ENCODE data around the gene HERPUD2.
"Not testable (repeated sequence)": the region's sequence is repeated elsewhere in the genome, so short reads cannot be mapped to it uniquely, and the experiment has no call there.

The HERPUD2 gene

DNA sequence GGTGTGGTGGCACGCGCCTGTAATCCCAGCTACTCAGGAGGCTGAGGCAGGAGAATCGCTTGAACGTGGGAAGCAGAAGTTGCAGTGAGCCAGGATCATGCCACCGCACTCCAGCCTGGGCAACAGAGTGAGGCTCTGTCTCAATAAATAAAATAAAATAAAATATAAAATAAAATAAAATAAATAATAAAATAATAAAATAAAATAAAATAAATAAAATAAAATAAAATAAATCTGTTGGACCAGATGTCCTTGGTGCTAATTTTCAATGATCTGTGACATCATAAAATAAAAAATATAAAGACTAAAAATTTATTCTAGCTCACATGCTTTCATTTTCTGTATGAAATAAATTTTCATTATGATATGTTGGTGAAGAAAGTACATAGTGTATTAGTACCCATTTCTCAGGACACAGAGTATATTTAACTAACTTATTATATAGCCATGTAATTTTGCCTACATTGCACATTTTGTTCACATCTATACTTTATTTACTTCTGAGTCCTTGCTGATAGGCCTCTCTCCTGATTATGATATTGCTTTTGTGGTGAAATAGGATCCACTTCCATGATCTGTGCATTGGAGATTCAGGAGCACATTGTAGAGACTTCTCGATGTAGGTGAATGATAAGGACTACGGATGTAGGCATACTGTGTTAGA lies 17.8 kb upstream of the HERPUD2 start:
- Histone ChIP-seq H3K4me3 (ENCODE audit: low read length) (no peak overlapping the region), H3K9ac (ENCODE audit: low read length) (no peak overlapping the region), H3K36me3 (ENCODE audit: control insufficient read depth, low read depth, low read length) (no peaks in the 10 kb centered on the region), H3K9me3 (ENCODE audit: control insufficient read depth, low read depth, low read length) (no peaks in the 10 kb centered on the region), H3K27me3 (ENCODE audit: control insufficient read depth, insufficient read depth, low read length) (no peaks in the 10 kb centered on the region), H3K4me1 (ENCODE audit: control insufficient read depth, low read depth, low read length) (no peaks in the 10 kb centered on the region), H3K27ac (ENCODE audit: low read length) (no peak overlapping the region)

DNA sequence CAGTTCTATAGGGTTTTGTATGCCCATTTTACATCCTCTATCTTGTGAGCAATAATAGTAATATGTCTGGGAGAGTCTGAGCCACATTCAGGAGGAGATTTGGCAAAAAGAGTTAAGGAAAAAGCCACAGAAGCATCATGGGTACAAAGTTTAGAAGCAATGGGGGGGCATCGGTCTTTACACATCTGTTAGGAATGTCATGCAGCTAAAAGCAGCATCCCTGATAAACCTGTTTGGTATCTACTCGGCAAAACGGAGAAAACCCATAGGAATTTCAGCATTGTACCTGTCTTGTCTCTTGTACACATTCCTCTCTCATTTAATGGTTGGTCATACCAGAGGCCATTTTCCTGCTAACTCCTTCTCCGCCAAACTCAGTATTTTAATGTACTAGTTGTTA lies 12.5 kb upstream of the HERPUD2 start:
- Histone ChIP-seq H3K36me3 (ENCODE audit: control insufficient read depth, low read depth, low read length) (no peaks in the 10 kb centered on the region), H3K9me3 (ENCODE audit: control insufficient read depth, low read depth, low read length) (no peaks in the 10 kb centered on the region), H3K4me3 (ENCODE audit: low read length) (no peak overlapping the region), H3K27me3 (ENCODE audit: control insufficient read depth, insufficient read depth, low read length) (no peaks in the 10 kb centered on the region), H3K27ac (ENCODE audit: low read length) (no peak overlapping the region), H3K4me1 (ENCODE audit: control insufficient read depth, low read depth, low read length) (no peaks in the 10 kb centered on the region), H3K9ac (ENCODE audit: low read length) (no peak overlapping the region)

DNA sequence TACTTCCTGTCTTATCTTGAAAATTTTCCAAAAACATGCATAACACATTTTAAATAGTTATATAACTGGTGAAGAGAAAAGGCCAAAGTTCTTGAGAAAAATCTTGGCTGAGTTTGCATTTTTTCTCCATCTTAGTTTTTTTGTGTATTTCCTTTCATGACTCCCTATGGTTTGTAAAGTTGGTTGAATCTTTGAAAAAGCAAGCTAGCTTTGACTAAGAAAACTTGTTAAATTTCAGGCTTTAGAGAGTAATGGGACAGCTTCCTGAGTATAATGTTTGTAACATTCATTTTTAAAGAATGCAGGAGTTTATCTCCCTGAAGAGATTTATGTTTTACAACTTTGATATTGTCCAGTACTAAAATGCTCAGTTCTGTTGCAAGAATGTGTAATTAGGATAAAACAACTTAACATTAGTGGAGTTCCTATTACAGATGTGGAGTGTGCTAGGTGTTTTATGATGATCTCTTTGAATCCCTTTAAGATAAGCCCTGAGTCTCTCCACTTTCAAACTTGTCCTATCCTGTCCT lies 11.1 kb upstream of the HERPUD2 start:
- Histone ChIP-seq H3K27me3 (ENCODE audit: control insufficient read depth, insufficient read depth, low read length) (no peaks in the 10 kb centered on the region), H3K4me3 (ENCODE audit: low read length) (no peak overlapping the region), H3K9ac (ENCODE audit: low read length) (no peak overlapping the region), H3K27ac (ENCODE audit: low read length) (no peak overlapping the region), H3K36me3 (ENCODE audit: control insufficient read depth, low read depth, low read length) (no peaks in the 10 kb centered on the region), H3K4me1 (ENCODE audit: control insufficient read depth, low read depth, low read length) (no peaks in the 10 kb centered on the region), H3K9me3 (ENCODE audit: control insufficient read depth, low read depth, low read length) (no peaks in the 10 kb centered on the region)

DNA sequence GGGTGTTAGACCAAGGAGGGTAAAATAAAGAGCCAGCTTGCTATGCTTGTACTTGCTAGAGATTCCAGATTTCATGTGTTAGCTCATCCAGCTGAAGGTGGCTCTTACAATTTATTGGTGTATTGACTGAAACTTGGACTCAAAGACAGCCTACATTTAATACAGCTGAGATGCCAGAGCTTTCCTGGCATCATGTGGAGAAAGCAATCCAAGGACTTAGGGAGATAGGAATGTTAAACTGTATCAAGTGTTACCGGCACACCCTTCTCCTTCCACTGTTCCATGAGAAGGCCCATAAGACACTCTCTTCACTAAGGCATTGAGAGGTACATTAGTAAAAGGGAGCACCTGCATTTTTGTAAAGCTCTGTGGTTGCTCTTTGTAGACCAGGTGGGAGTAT lies 9.3 kb upstream of the HERPUD2 start:
- H3K4me1 ChIP-seq (ENCODE audit: control insufficient read depth, low read depth, low read length): no peaks in the 10 kb centered on the region
- H3K9ac ChIP-seq (ENCODE audit: low read length): no peak overlapping the region
- no peaks in the 10 kb centered on the region for H3K36me3 ChIP-seq (ENCODE audit: control insufficient read depth, low read depth, low read length)
- H3K9me3 ChIP-seq (ENCODE audit: control insufficient read depth, low read depth, low read length): no peaks in the 10 kb centered on the region
- H3K4me3 ChIP-seq (ENCODE audit: low read length): no peak overlapping the region
- H3K27me3 ChIP-seq (ENCODE audit: control insufficient read depth, insufficient read depth, low read length): no peaks in the 10 kb centered on the region
- no peak overlapping the region for H3K27ac ChIP-seq (ENCODE audit: low read length)

DNA sequence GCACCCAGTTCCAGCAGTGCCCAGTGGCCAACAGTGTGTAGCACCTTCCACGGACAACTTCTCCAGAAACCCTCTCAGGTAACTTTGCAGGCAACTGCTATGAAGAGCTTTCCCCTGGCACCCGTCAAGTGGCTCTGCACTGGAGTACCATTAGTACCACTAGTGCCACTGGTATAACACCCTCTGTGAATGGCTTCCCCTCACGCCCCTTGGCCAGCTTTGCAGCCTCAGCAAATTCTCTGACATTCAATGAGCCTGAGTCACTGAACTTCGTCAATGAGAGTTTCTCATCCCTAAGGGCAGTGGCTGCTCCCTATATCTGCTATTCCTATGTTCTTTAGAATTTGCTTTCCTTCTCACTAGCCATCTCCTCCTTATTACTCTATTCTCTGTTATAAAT lies 7.6 kb upstream of the HERPUD2 start:
- no peaks in the 10 kb centered on the region for H3K27me3 ChIP-seq (ENCODE audit: control insufficient read depth, insufficient read depth, low read length)
- H3K9ac ChIP-seq (ENCODE audit: low read length): no peak overlapping the region
- no peaks in the 10 kb centered on the region for H3K4me1 ChIP-seq (ENCODE audit: control insufficient read depth, low read depth, low read length)
- no peaks in the 10 kb centered on the region for H3K36me3 ChIP-seq (ENCODE audit: control insufficient read depth, low read depth, low read length)
- H3K9me3 ChIP-seq (ENCODE audit: control insufficient read depth, low read depth, low read length): no peaks in the 10 kb centered on the region
- no peak overlapping the region for H3K4me3 ChIP-seq (ENCODE audit: low read length)
- no peak overlapping the region for H3K27ac ChIP-seq (ENCODE audit: low read length)

- Histone ChIP-seq H3K4me3 (ENCODE audit: low read length) (no peak overlapping the region), H3K9me3 (ENCODE audit: control insufficient read depth, low read depth, low read length) (no peaks in the 10 kb centered on the region), H3K27me3 (ENCODE audit: control insufficient read depth, insufficient read depth, low read length) (no peaks in the 10 kb centered on the region), H3K27ac (ENCODE audit: low read length) (no peak overlapping the region), H3K9ac (ENCODE audit: low read length) (no peak overlapping the region), H3K36me3 (ENCODE audit: control insufficient read depth, low read depth, low read length) (no peaks in the 10 kb centered on the region), H3K4me1 (ENCODE audit: control insufficient read depth, low read depth, low read length) (no peaks in the 10 kb centered on the region)
Measured at GRCh38 chr7:35701287-35701900, 6.5 kb upstream of the HERPUD2 start.

GRCh38 chr7:35700865-35701264 lies 5.9 kb upstream of the HERPUD2 start:
- Histone ChIP-seq H3K9me3 (ENCODE audit: control insufficient read depth, low read depth, low read length) (no peaks in the 10 kb centered on the region), H3K27ac (ENCODE audit: low read length) (no peak overlapping the region), H3K4me3 (ENCODE audit: low read length) (no peak overlapping the region), H3K27me3 (ENCODE audit: control insufficient read depth, insufficient read depth, low read length) (no peaks in the 10 kb centered on the region), H3K4me1 (ENCODE audit: control insufficient read depth, low read depth, low read length) (peaks cover 2% of the 10 kb centered on the region), H3K36me3 (ENCODE audit: control insufficient read depth, low read depth, low read length) (no peaks in the 10 kb centered on the region), H3K9ac (ENCODE audit: low read length) (no peak overlapping the region)

GRCh38 chr7:35700333-35700732 lies 5.4 kb upstream of the HERPUD2 start:
- Histone ChIP-seq H3K9ac (ENCODE audit: low read length) (no peak overlapping the region), H3K9me3 (ENCODE audit: control insufficient read depth, low read depth, low read length) (no peaks in the 10 kb centered on the region), H3K27ac (ENCODE audit: low read length) (no peak overlapping the region), H3K36me3 (ENCODE audit: control insufficient read depth, low read depth, low read length) (no peaks in the 10 kb centered on the region), H3K27me3 (ENCODE audit: control insufficient read depth, insufficient read depth, low read length) (no peaks in the 10 kb centered on the region), H3K4me1 (ENCODE audit: control insufficient read depth, low read depth, low read length) (peaks cover 7% of the 10 kb centered on the region), H3K4me3 (ENCODE audit: low read length) (no peak overlapping the region)

GRCh38 chr7:35699796-35700305 lies 4.9 kb upstream of the HERPUD2 start:
- no peaks in the 10 kb centered on the region for H3K27me3 ChIP-seq (ENCODE audit: control insufficient read depth, insufficient read depth, low read length)
- no peak overlapping the region for H3K27ac ChIP-seq (ENCODE audit: low read length)
- H3K9ac ChIP-seq (ENCODE audit: low read length): no peak overlapping the region
- H3K36me3 ChIP-seq (ENCODE audit: control insufficient read depth, low read depth, low read length): no peaks in the 10 kb centered on the region
- H3K4me1 ChIP-seq (ENCODE audit: control insufficient read depth, low read depth, low read length): peaks cover 7% of the 10 kb centered on the region
- no peaks in the 10 kb centered on the region for H3K9me3 ChIP-seq (ENCODE audit: control insufficient read depth, low read depth, low read length)
- no peak overlapping the region for H3K4me3 ChIP-seq (ENCODE audit: low read length)

- not testable (repeated sequence) for H3K4me1 ChIP-seq (ENCODE audit: control insufficient read depth, low read depth, low read length); H3K4me3 ChIP-seq (ENCODE audit: low read length); H3K27me3 ChIP-seq (ENCODE audit: control insufficient read depth, insufficient read depth, low read length); H3K27ac ChIP-seq (ENCODE audit: low read length); H3K9me3 ChIP-seq (ENCODE audit: control insufficient read depth, low read depth, low read length); H3K36me3 ChIP-seq (ENCODE audit: control insufficient read depth, low read depth, low read length); H3K9ac ChIP-seq (ENCODE audit: low read length)
Measured at GRCh38 chr7:35698382-35698781, 3.4 kb upstream of the HERPUD2 start.

GRCh38 chr7:35697414-35698175 lies 2.7 kb upstream of the HERPUD2 start:
- Histone ChIP-seq H3K27me3 (ENCODE audit: control insufficient read depth, insufficient read depth, low read length) (peaks cover 4% of the 10 kb centered on the region), H3K9me3 (ENCODE audit: control insufficient read depth, low read depth, low read length) (no peaks in the 10 kb centered on the region), H3K4me1 (ENCODE audit: control insufficient read depth, low read depth, low read length) (peaks cover 7% of the 10 kb centered on the region), H3K4me3 (ENCODE audit: low read length) (no peak overlapping the region), H3K9ac (ENCODE audit: low read length) (no peak overlapping the region), H3K27ac (ENCODE audit: low read length) (no peak overlapping the region), H3K36me3 (ENCODE audit: control insufficient read depth, low read depth, low read length) (no peaks in the 10 kb centered on the region)
